ENCODE measurements around the gene CADM1.

DNA sequence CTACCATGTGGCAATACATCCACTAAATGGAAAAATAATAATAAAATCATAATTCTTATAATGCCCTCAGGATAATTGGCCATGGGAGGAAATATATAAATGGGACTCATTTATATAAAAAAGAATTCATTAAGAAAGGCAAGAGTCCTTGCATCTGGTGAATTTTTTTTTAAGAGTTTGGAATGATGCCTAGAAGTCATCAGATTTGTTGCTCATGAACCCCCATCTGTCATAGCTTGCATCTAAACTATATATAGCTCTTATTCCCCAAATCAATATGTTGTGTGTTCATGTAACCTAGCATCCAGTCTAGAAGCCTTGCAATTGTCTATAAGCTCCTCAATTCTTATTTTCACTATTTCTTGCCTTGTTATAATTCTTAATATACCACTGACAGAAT lies 75.9 kb downstream of the CADM1 start:
- TF ChIP-seq, protein P1, sequence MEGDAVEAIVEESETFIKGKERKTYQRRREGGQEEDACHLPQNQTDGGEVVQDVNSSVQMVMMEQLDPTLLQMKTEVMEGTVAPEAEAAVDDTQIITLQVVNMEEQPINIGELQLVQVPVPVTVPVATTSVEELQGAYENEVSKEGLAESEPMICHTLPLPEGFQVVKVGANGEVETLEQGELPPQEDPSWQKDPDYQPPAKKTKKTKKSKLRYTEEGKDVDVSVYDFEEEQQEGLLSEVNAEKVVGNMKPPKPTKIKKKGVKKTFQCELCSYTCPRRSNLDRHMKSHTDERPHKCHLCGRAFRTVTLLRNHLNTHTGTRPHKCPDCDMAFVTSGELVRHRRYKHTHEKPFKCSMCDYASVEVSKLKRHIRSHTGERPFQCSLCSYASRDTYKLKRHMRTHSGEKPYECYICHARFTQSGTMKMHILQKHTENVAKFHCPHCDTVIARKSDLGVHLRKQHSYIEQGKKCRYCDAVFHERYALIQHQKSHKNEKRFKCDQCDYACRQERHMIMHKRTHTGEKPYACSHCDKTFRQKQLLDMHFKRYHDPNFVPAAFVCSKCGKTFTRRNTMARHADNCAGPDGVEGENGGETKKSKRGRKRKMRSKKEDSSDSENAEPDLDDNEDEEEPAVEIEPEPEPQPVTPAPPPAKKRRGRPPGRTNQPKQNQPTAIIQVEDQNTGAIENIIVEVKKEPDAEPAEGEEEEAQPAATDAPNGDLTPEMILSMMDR (conservative IDR thresholded peaks at IDR 0.05; ENCODE audit: low read length): no peak
- TF ChIP-seq EZH2phosphoT487 (IDR thresholded peaks at IDR 0.05; ENCODE audit: borderline replicate concordance, low read depth, low read length): no peak
